BLaER1 treated with 17β-estradiol and CSF1 and Interleukin-3, amounts not matched to agents 10 nM and 100 nM (cell line): ENCODE results near the gene ACOT9.

ENCODE experiments used
- H3K27ac ChIP-seq, 11 experiments: shearing (Covaris generic); formaldehyde crosslinking; 2 replicates each; pipeline ENCODE4 v1.8.1; 2022
- H3K27me3 ChIP-seq, 11 experiments: shearing (Covaris generic); formaldehyde crosslinking; 2 replicates each; pipeline ENCODE4 v1.8.1; 2022
- H3K36me3 ChIP-seq, 11 experiments: shearing (Covaris generic); formaldehyde crosslinking; 2 replicates each; pipeline ENCODE4 v1.8.1; 2022
- H3K4me1 ChIP-seq, 10 experiments: shearing (Covaris generic); formaldehyde crosslinking; 2 replicates each; pipeline ENCODE4 v1.8.1; 2022
- H3K4me2 ChIP-seq, 11 experiments: shearing (Covaris generic); formaldehyde crosslinking; 2 replicates each; pipeline ENCODE4 v1.8.1; 2022
- H3K4me3 ChIP-seq, 10 experiments: shearing (Covaris generic); formaldehyde crosslinking; 2 replicates each; pipeline ENCODE4 v1.8.1; 2022
- H3K9ac ChIP-seq, 11 experiments: shearing (Covaris generic); formaldehyde crosslinking; 2 replicates each; pipeline ENCODE4 v1.8.1; 2022
- H3K9me3 ChIP-seq, 11 experiments: shearing (Covaris generic); formaldehyde crosslinking; replicated peaks in 1 of 11; 2 replicates each; pipeline ENCODE4 v1.8.1; 2022
- H4K20me1 ChIP-seq, 11 experiments: shearing (Covaris generic); formaldehyde crosslinking; 2 replicates each; pipeline ENCODE4 v1.8.1; 2022
- Cebpa-rat ChIP-seq, 11 experiments: shearing (Covaris generic); IDR thresholded peaks; 2 replicates each; pipeline ENCODE4 v1.8.1; 2022

ACOT9 gene

DNA sequence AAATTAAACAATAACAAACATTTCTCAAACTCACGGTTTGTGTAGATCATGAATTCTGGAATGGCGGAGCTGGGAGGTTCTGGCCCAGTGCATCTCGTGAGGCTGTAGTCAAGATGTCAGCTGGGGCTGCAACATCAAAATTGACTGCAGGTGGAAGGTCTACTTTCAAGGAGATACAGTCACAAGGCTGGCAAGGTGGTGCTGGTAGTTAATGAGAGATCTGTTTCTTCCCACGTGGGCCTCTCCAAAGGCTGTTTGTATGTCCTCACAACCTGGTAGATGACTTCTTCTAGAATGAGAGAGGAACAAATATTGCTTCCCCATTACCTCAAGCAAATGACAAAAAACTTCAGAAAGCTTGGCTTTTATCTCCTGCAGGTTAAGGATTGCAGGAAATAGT is 83.7 kb downstream of the ACOT9 start:
- H3K4me1 ChIP-seq, result no peaks in the 10 kb centered on the region
- H3K9me3 ChIP-seq, result no peaks in the 10 kb centered on the region
- H3K4me3 ChIP-seq, result no peak overlapping the region
- no peak overlapping the region for H3K4me2 ChIP-seq
- H3K36me3 ChIP-seq, result no peaks in the 10 kb centered on the region
- no peaks in the 10 kb centered on the region for H3K27me3 ChIP-seq
- H4K20me1 ChIP-seq, result no peaks in the 10 kb centered on the region
- no peak overlapping the region for H3K27ac ChIP-seq
- H3K9ac ChIP-seq, result no peak overlapping the region
- no peak for TF ChIP-seq Cebpa-rat (IDR thresholded peaks at IDR 0.05)

DNA sequence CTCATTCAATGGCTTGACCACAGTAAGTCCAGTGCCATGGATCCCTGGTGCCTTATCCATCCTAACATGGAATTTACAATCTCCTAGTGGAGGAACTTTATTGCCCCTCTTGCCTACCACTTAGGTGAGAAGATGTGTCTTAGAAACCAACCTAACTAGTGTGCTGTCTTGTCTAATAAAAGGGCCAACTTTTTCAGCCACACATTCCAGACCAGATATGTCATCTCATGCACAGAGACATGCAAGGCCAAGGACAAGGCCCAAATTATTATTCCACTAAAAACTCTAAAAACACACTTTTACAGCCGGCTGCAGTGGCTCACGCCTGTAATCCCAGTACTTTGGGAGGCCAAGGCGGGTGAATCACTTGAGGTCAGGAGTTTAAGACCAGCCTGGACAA is 86.4 kb downstream of the ACOT9 start:
- Histone ChIP-seq H3K27me3 (no peaks in the 10 kb centered on the region), H3K27ac (no peak overlapping the region), H3K9me3 (no peaks in the 10 kb centered on the region), H3K4me3 (no peak overlapping the region), H3K4me1 (no peaks in the 10 kb centered on the region), H3K4me2 (no peak overlapping the region), H4K20me1 (no peaks in the 10 kb centered on the region), H3K9ac (no peak overlapping the region), H3K36me3 (no peaks in the 10 kb centered on the region)
- no peak for TF ChIP-seq Cebpa-rat (IDR thresholded peaks at IDR 0.05)

DNA sequence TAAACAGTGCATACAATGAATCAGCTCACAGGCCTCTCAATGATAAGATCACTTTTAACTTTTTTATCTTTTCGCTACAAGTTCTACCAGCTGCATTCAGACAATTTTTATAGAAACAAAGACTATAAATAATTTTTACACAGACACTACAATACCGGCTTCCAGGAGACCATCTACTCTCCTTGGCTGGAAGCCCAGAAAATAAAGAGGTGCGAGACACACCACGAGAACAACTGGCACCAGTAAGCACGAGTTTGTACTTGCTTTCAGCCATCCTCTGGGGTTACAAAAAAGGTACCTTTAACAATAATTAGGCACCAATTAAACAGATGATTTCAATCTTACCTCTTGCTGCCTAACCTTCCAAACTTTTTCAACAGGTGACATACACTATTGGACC is 87.0 kb downstream of the ACOT9 start:
- no peaks in the 10 kb centered on the region for H3K27me3 ChIP-seq
- H3K4me2 ChIP-seq, result no peak overlapping the region
- TF ChIP-seq Cebpa-rat (IDR thresholded peaks at IDR 0.05), result no peak
- H4K20me1 ChIP-seq, result no peaks in the 10 kb centered on the region
- no peaks in the 10 kb centered on the region for H3K9me3 ChIP-seq
- no peak overlapping the region for H3K27ac ChIP-seq
- H3K36me3 ChIP-seq, result no peaks in the 10 kb centered on the region
- H3K4me1 ChIP-seq, result no peaks in the 10 kb centered on the region
- H3K9ac ChIP-seq, result no peak overlapping the region
- no peak overlapping the region for H3K4me3 ChIP-seq
